ENCODE results near the gene RPP30.

The RPP30 gene

DNA sequence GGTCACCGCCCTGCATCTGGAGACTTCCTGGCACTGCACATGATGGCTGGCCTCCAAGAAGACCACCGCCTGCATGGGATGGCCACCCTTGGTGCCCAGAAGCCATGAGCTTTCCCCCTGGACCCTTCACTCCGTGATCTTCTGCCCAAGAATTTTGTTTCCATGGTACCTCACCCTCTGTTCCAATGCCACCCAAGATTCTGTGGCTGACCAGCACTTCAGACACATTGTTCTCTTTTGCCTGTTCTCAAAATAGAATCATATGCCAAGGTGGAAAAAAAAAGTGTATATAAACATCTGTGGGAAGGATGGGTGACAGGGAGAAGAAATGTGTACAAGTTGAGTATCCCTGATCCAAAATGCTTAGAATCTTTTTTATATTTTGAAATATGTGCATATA is 26.0 kb upstream of the RPP30 start:
- no peak overlapping the region for H3K4me3 ChIP-seq (replicated peaks; ENCODE audit: low read depth, low read length)
- DNase-seq (ENCODE audit: extremely low read depth, low read depth): no peak
- no peak for TF ChIP-seq CTCF (IDR thresholded peaks at IDR 0.05; ENCODE audit: low read depth, low read length, missing control alignments)

DNA sequence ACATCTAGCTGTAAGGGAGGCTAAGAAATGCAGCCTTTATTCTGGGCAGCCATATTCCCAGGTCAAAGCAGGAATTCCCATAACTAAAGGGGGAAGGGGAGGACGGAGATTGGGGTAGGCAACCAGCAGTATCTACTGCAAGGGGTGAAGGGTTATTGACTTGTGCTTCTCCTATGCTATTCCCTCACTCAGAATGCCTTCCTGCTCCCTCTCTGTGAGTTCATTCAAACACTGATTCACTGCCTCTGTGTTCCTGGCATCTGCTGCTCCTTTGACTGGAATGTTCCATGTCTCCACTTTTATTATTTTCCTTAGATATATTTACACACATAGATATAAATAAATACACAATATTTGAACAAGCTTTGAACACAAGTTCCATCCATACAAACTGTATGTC is 25.0 kb upstream of the RPP30 start:
- TF ChIP-seq CTCF (IDR thresholded peaks at IDR 0.05; ENCODE audit: low read depth, low read length, missing control alignments): no peak
- DNase-seq (ENCODE audit: extremely low read depth, low read depth): no peak
- no peak overlapping the region for H3K4me3 ChIP-seq (replicated peaks; ENCODE audit: low read depth, low read length)

DNA sequence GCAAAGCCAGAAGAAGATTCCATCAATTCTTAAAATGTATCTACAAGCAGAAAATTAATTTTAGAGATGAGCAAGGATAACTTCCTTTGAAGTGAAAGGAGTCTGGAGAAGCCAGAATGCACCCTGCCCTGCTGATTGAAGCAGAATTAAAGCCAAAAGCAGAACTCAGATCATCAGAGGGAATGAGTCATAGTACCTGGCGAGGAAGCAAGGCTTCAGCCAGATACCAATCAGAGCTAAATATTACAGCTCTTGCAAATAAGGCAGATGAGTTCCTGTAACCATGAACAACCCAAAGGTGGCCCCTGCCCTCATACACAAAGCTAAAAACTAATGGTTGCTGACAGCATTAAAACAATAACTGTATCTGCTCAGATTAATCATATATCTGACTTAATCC is 24.3 kb upstream of the RPP30 start:
- DNase-seq (ENCODE audit: extremely low read depth, low read depth): no peak
- H3K4me3 ChIP-seq (replicated peaks; ENCODE audit: low read depth, low read length): no peak overlapping the region
- no peak for TF ChIP-seq CTCF (IDR thresholded peaks at IDR 0.05; ENCODE audit: low read depth, low read length, missing control alignments)

DNA sequence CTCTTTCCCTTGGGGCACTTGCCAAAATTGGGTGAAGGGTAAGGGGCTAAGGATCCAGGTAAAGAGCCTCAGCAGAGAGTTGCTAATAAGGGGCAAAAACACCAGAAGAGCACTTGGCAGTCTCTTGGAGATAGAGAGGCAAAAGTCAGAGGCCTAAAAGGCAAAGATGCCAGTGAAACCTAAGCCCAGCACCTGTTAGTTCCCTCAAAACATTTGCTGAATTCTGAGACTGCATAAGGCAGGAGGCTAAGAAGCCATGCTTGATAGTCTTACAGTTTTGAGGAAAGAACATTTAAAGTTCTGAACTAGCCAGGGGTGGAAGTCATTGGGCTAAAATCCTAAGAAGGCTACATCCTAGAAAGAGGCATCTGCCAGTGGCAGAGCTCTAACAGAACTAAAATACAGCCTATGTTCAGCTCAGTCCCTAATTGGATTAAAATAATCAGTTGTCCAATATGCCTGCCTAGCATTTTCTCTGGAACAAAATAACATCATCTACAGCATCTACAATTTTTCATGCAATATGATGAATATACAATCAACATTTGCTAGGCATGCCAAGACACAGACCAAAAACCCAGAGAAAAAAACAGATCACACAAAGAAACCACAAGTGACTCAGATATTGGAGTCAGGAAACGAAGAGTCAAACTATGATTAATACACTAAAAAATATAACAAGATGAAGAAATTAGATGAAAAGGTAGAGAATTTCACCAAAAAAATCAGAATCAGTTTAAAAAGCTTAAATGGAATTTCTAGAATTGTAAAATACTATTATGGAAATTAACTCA is 21.6 kb upstream of the RPP30 start:
- no peak overlapping the region for H3K4me3 ChIP-seq (replicated peaks; ENCODE audit: low read depth, low read length)
- DNase-seq (ENCODE audit: extremely low read depth, low read depth): no peak
- no peak for TF ChIP-seq CTCF (IDR thresholded peaks at IDR 0.05; ENCODE audit: low read depth, low read length, missing control alignments)

DNA sequence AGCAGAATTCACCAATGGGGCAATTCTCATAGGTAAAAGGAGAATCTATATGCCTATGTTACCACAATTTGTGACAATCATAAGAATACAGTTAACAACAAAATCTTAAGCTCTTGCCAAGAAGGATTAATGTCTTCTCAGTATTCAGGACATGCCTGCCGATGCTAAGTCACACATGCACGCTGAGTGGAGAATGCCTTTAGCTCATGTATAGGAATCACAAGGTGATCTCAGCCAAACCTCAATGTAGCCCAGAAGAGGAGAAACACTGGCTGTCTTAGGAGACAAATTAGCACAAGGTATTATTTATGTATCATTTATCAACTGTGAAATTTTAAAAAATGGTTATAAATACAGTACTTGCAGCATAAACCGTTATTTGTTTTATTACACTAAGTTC is 16.6 kb upstream of the RPP30 start:
- DNase-seq (ENCODE audit: extremely low read depth, low read depth): no peak
- H3K4me3 ChIP-seq (replicated peaks; ENCODE audit: low read depth, low read length): no peak overlapping the region
- TF ChIP-seq CTCF (IDR thresholded peaks at IDR 0.05; ENCODE audit: low read depth, low read length, missing control alignments): no peak

GRCh38 chr10:90856261-90856660 is 15.5 kb upstream of the RPP30 start:
- no peak for DNase-seq (ENCODE audit: extremely low read depth, low read depth)
- no peak overlapping the region for H3K4me3 ChIP-seq (replicated peaks; ENCODE audit: low read depth, low read length)
- TF ChIP-seq CTCF (IDR thresholded peaks at IDR 0.05; ENCODE audit: low read depth, low read length, missing control alignments): no peak
